ENCODE measurements around the gene SLC13A3. TPM values are rescaled to one million over a fixed set of nuclear protein-coding genes. Genes with fewer than 3 reads are reported as not detected.

The SLC13A3 gene
- total and polyA plus RNA-seq, 2 donors (not counting 3 experiments of a cell fraction or from before 2014, with no cell fraction given), result 0.11 to 0.40 TPM

DNA sequence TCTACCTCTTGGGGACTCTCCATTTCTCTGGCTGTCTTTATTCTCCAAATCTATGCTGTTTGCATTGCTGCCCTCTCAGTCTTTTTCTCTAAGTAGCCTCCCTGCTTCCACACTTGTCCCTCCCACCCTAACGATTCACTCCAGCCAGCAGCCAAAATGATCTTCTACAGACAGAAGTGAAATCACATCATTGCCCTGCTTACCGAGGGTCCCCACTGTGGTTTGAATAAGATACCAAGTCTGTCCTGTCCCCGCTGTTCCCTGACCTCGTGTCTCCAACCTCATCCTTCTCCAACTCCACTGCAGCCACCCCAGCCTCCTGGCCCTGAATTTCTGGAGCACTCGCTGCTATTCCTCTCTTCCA lies 89.3 kb downstream of the SLC13A3 start:
- H4K20me1 ChIP-seq (replicated peaks; ENCODE audit: control insufficient read depth, extremely low read depth, insufficient read depth, low read length), result no peaks in the 10 kb centered on the region
- H3K36me3 ChIP-seq (ENCODE audit: control insufficient read depth in 2 of 2, extremely low read depth in 1 of 2, insufficient read depth in 2 of 2, low read length in 2 of 2), result no peaks in the 10 kb centered on the region
- no TSS peak for BruUV-seq (replicated peaks)
- ChIA-PET CTCF (interaction anchor here (0.9 to 2.4 kb wide), 10 partner anchors 10 to 118 kb away, joined by 3 to 13 read pairs (median 4); partner anchors contain the start of gene OCSTAMP), POLR2A (no interaction called here)
- DNase-seq (ENCODE audit: low read depth, low spot score), result no peak
- H3K27me3 ChIP-seq (ENCODE audit: control insufficient read depth in 2 of 2, insufficient read depth in 2 of 2, low read length in 2 of 2), result no peaks in the 10 kb centered on the region
- peak overlapping the region; percentile 62 for H2AFZ ChIP-seq (ENCODE audit: low read depth, low read length)
- no peaks in the 10 kb centered on the region for H3K9me1 ChIP-seq (replicated peaks; ENCODE audit: control insufficient read depth, extremely low read depth, insufficient read depth, low read length)
- no peak overlapping the region for H3K9ac ChIP-seq (replicated peaks; ENCODE audit: extremely low read depth, insufficient read depth, low read length)
- no peak overlapping the region for H3K27ac ChIP-seq (ENCODE audit: insufficient read depth, low read depth, low read length)
- intact Hi-C loops (cut with micrococcal nuclease) (loop anchor here (2.0 kb wide), 2 partner anchors 119 to 127 kb away; partner anchors contain the start of gene TP53RK), dilution Hi-C loops (cut with MboI; ENCODE audit: extremely low pct_ligation_motif_present, low sequenced_read_pairs) (no loop called here)
- no peaks in the 10 kb centered on the region for H3K79me2 ChIP-seq (ENCODE audit: control insufficient read depth, insufficient read depth, low read length)
- H3K4me2 ChIP-seq (ENCODE audit: insufficient read depth, low read length), result peak overlapping the region; percentile 19
- no peak overlapping the region for H3K4me3 ChIP-seq (replicated peaks in 1 of 3; ENCODE audit: insufficient read depth in 1 of 3, low read depth in 1 of 3, low read length in 3 of 3)
- TF ChIP-seq POLR2A (IDR thresholded peaks at IDR 0.05; ENCODE audit: low read depth, low read length) (no peak), GATA2 (IDR thresholded peaks at IDR 0.05; ENCODE audit: insufficient read depth, insufficient read length, low read depth, low read length) (no peak), JUN (IDR thresholded peaks at IDR 0.05; ENCODE audit: borderline replicate concordance, insufficient read depth, insufficient read length, low read depth) (no peak), MYC (IDR thresholded peaks at IDR 0.05; ENCODE audit: low read depth, low read length) (no peak)
- TF ChIP-seq, protein P1, sequence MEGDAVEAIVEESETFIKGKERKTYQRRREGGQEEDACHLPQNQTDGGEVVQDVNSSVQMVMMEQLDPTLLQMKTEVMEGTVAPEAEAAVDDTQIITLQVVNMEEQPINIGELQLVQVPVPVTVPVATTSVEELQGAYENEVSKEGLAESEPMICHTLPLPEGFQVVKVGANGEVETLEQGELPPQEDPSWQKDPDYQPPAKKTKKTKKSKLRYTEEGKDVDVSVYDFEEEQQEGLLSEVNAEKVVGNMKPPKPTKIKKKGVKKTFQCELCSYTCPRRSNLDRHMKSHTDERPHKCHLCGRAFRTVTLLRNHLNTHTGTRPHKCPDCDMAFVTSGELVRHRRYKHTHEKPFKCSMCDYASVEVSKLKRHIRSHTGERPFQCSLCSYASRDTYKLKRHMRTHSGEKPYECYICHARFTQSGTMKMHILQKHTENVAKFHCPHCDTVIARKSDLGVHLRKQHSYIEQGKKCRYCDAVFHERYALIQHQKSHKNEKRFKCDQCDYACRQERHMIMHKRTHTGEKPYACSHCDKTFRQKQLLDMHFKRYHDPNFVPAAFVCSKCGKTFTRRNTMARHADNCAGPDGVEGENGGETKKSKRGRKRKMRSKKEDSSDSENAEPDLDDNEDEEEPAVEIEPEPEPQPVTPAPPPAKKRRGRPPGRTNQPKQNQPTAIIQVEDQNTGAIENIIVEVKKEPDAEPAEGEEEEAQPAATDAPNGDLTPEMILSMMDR (IDR thresholded peaks at IDR 0.05; ENCODE audit: extremely low read depth in 1 of 2, insufficient read depth in 1 of 2, low read depth in 1 of 2, low read length in 2 of 2), result no peak
- H3K9me3 ChIP-seq (replicated peaks; ENCODE audit: control insufficient read depth, insufficient read depth, low read length), result no peaks in the 10 kb centered on the region
- FAIRE-seq, result no peak
- peaks cover 11% of the 10 kb centered on the region for H3K4me1 ChIP-seq (ENCODE audit: control insufficient read depth, extremely low read depth, insufficient read depth, low read length)
